T-cell (primary cell): ENCODE results near the gene NRAP. TPM values are rescaled to one million over a fixed set of nuclear protein-coding genes. Genes with fewer than 3 reads are reported as not detected.

Source experiments
- ATAC-seq, 4 experiments: fragments of 200-7000 bp in 3 of 4; fragments of 150-1000 bp in 1 of 4; cut with Tn5 transposase; replicated peaks in 1 of 4; 1 replicate in 3 of 4; 2 replicates in 1 of 4; pipeline ENCODE4 v1.10.0; 2021; ENCODE audit warnings: moderate library complexity in 3 of 4, mild to moderate bottlenecking in 2 of 4, moderate number of reproducible peaks in 1 of 4
- CTCF ChIA-PET, 2 donors: fragments of 300-600 bp; sonication (Branson Sonifier 250); formaldehyde crosslinking; loops; one replicate each; lab custom pipeline; 2022; ENCODE audit warnings: antibody characterized with exemption in 2 of 2; lab: Charles Lee
- POLR2A ChIA-PET, 2 donors: fragments of 300-600 bp; sonication (Branson Sonifier 250); formaldehyde crosslinking; loops; one replicate each; lab custom pipeline; 2022; ENCODE audit warnings: antibody characterized with exemption in 2 of 2; lab: Charles Lee
- DNase-seq, 35 experiments: peaks; one replicate each; pipeline versions ENCODE4 v3.0.0 to v3.0.0-alpha.2; 2013 to 2023
- H3K27ac ChIP-seq: one replicate; pipeline ENCODE4 v1.5.1; 2013; ENCODE audit warnings: low read length
- H3K27me3 ChIP-seq, 2 experiments: replicated peaks in 1 of 2; 1 replicate in 1 of 2; 2 replicates in 1 of 2; pipeline versions ENCODE4 v1.6.1 to v1.7.0; 2013; ENCODE audit warnings: low read length in 1 of 2, mixed read lengths in 1 of 2; ENCODE audit not compliant: control insufficient read depth in 2 of 2, insufficient read depth in 2 of 2; ENCODE audit errors: extremely low read depth in 1 of 2
- H3K36me3 ChIP-seq, 2 donors: 1 replicate in 1 of 2; 2 replicates in 1 of 2; pipeline versions ENCODE4 v1.6.1 to v1.7.0; 2013; ENCODE audit warnings: low read length in 1 of 2; ENCODE audit not compliant: control insufficient read depth in 2 of 2, insufficient read depth in 1 of 2; ENCODE audit errors: extremely low read depth in 1 of 2
- H3K4me1 ChIP-seq, 2 experiments: 1 replicate in 1 of 2; 2 replicates in 1 of 2; pipeline versions ENCODE4 v1.6.1 to v1.7.0; 2013; ENCODE audit warnings: low read length in 2 of 2, mixed read lengths in 1 of 2; ENCODE audit not compliant: insufficient read depth in 2 of 2, control insufficient read depth in 1 of 2; ENCODE audit errors: extremely low read depth in 1 of 2
- H3K4me3 ChIP-seq, 2 donors: 1 replicate in 1 of 2; 2 replicates in 1 of 2; pipeline versions ENCODE4 v1.5.1 to v1.7.0; 2013; ENCODE audit warnings: mild to moderate bottlenecking in 2 of 2, low read length in 1 of 2, moderate library complexity in 1 of 2; ENCODE audit not compliant: control insufficient read depth in 1 of 2; ENCODE audit errors: extremely low read depth in 1 of 2
- H3K9me3 ChIP-seq: 2 replicates; pipeline ENCODE4 v1.7.0; 2013
- H3K27ac Mint-ChIP-seq, 2 donors: one replicate each; pipeline ENCODE4 v1.8.0; 2020 to 2021; ENCODE audit warnings: mild to moderate bottlenecking in 2 of 2, mixed read lengths in 2 of 2
- H3K27me3 Mint-ChIP-seq, 2 donors: one replicate each; pipeline ENCODE4 v1.8.0; 2021 to 2022; ENCODE audit warnings: mixed read lengths in 2 of 2
- H3K36me3 Mint-ChIP-seq: one replicate; pipeline ENCODE4 v1.8.0; 2021; ENCODE audit warnings: mixed read lengths
- H3K4me1 Mint-ChIP-seq, 3 donors: one replicate each; pipeline ENCODE4 v1.8.0; 2020 to 2022; ENCODE audit warnings: mixed read lengths in 3 of 3, mild to moderate bottlenecking in 1 of 3
- H3K4me3 Mint-ChIP-seq, 3 donors: one replicate each; pipeline ENCODE4 v1.8.0; 2020 to 2022; ENCODE audit warnings: mild to moderate bottlenecking in 3 of 3, mixed read lengths in 3 of 3, moderate library complexity in 3 of 3
- H3K9me3 Mint-ChIP-seq, 3 donors: one replicate each; pipeline ENCODE4 v1.8.0; 2020 to 2022; ENCODE audit warnings: mixed read lengths in 3 of 3
- WGBS: methylation state at CpG from one replicate; pipeline ENCODE4 v1.1.5; 2013; ENCODE audit warnings: missing lambda C conversion rate; ENCODE audit not compliant: insufficient coverage; 5-methylcytosine and 5-hydroxymethylcytosine counted together
- total RNA-seq, 35 experiments: library from RNA in 6 of 35; stranded (reverse) in 6 of 35; fragments of 120-200 nt in 1 of 35; gene quantifications; one replicate each; pipeline versions ENCODE4 v1.2.1 to v1.2.4 and lab custom pipeline; 2013 to 2026

The NRAP gene
- total RNA-seq, 5 donors from 2014 or later (not counting 1 experiment from before 2014, with no cell fraction given), result not detected

DNA sequence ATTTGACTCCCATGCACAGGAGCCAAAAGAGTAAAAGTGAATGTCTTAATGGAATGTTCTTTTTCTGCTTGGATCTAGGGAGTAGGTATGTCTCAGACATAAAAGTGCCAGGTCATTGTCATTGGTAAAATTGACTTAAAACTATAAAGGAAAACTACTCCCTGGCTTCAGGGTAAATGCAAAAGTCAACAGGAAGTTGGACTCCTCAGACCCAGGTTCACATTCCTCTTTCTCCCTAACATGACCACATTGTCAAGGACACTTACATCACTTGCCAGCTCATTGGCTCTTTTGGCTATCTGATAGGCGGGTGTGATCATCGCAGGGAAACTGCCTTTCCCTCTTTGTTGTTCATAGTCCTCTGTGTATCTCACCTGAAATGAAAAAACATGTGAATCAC is 13.7 kb downstream of the NRAP start:
- ChIA-PET POLR2A (no interaction called here), CTCF (no interaction called here)
- WGBS, result no CpG with 5 or more reads among the region's 2 CpGs
- Mint-ChIP-seq H3K36me3 (no peaks in the 10 kb centered on the region), H3K9me3 (peaks cover 0 to 4% (median 0%) of the 10 kb centered on the region in 3 donors), H3K4me3 (no peak overlapping the region), H3K27me3 (peaks cover 25 to 26% of the 10 kb centered on the region in 2 donors), H3K4me1 (no peaks in the 10 kb centered on the region), H3K27ac (no peak overlapping the region)
- Histone ChIP-seq H3K27me3 (peaks cover 0 to 7% of the 10 kb centered on the region in 2 experiments), H3K27ac (no peak overlapping the region), H3K9me3 (no peaks in the 10 kb centered on the region), H3K4me3 (no peak overlapping the region), H3K36me3 (no peaks in the 10 kb centered on the region), H3K4me1 (no peaks in the 10 kb centered on the region)
- DNase-seq (no peak), ATAC-seq (no peak)

DNA sequence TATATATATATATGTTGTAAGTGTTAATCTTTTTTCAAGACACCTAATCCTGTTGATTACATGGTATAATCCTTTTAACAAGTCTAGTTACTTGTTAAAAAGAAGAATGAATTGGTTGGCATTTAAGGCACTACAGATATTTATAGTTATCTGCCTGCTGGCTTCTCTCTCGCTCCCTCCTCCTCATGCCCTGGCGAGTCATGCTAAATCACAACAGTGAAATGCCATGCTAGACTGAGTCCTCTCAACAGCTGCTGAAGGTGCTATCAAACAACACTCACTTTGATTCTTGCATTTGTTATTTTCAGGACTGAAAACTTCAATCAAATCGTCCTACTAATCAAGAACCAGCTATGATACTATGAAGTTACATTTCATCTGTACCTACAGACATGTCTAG is 15.4 kb downstream of the NRAP start:
- H3K27ac Mint-ChIP-seq, result no peak overlapping the region
- POLR2A ChIA-PET, result no interaction called here
- H3K4me1 Mint-ChIP-seq, result no peaks in the 10 kb centered on the region

DNA sequence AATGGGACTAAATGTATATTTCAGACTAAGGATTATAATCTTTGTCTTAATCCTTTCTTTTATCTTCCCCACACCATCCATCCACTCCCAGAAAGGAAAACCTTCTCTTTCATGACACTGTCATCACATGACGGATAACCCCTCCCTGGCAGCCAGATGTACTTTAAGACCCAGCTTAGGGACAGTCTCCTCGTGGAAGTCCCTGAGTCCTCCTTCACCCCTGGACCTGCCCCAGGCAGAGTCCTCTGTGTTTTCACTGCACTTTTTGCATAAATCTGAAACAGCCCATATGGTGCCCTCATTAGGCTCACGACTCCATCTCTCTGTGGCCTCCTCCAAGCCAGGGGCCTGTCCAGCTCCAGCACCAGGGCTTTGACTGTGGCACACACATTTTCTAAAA is 16.0 kb downstream of the NRAP start:
- Mint-ChIP-seq H3K4me1 (no peaks in the 10 kb centered on the region), H3K27me3 (peaks cover 16 to 17% of the 10 kb centered on the region in 2 donors), H3K4me3 (no peak overlapping the region), H3K9me3 (peaks cover 0 to 4% (median 0%) of the 10 kb centered on the region in 3 donors), H3K36me3 (no peaks in the 10 kb centered on the region), H3K27ac (no peak overlapping the region)
- ChIA-PET POLR2A (no interaction called here), CTCF (no interaction called here)
- 79% methylated on average over 3 of the region's 3 CpGs for WGBS
- DNase-seq (no peak), ATAC-seq (no peak)
- H3K4me3 ChIP-seq, result no peak overlapping the region
- H3K9me3 ChIP-seq, result no peaks in the 10 kb centered on the region
- no peaks in the 10 kb centered on the region for H3K4me1 ChIP-seq
- peaks cover 0 to 7% of the 10 kb centered on the region in 2 experiments for H3K27me3 ChIP-seq
- H3K27ac ChIP-seq, result no peak overlapping the region
- H3K36me3 ChIP-seq, result no peaks in the 10 kb centered on the region

More for the DNA sequence above, 15.4 kb downstream of the NRAP start:
- Histone ChIP-seq H3K27me3 (peaks cover 0 to 7% of the 10 kb centered on the region in 2 experiments), H3K27ac (no peak overlapping the region), H3K4me1 (no peaks in the 10 kb centered on the region), H3K9me3 (no peaks in the 10 kb centered on the region), H3K4me3 (no peak overlapping the region), H3K36me3 (no peaks in the 10 kb centered on the region)
- no peak for ATAC-seq
- peaks cover 0 to 4% (median 0%) of the 10 kb centered on the region in 3 donors for H3K9me3 Mint-ChIP-seq
- H3K4me3 Mint-ChIP-seq, result no peak overlapping the region
- 71% methylated on average over 2 of the region's 3 CpGs for WGBS
- DNase-seq, result no peak
- H3K27me3 Mint-ChIP-seq, result peaks cover 14% of the 10 kb centered on the region in 2 donors
- CTCF ChIA-PET, result no interaction called here
- no peaks in the 10 kb centered on the region for H3K36me3 Mint-ChIP-seq

DNA sequence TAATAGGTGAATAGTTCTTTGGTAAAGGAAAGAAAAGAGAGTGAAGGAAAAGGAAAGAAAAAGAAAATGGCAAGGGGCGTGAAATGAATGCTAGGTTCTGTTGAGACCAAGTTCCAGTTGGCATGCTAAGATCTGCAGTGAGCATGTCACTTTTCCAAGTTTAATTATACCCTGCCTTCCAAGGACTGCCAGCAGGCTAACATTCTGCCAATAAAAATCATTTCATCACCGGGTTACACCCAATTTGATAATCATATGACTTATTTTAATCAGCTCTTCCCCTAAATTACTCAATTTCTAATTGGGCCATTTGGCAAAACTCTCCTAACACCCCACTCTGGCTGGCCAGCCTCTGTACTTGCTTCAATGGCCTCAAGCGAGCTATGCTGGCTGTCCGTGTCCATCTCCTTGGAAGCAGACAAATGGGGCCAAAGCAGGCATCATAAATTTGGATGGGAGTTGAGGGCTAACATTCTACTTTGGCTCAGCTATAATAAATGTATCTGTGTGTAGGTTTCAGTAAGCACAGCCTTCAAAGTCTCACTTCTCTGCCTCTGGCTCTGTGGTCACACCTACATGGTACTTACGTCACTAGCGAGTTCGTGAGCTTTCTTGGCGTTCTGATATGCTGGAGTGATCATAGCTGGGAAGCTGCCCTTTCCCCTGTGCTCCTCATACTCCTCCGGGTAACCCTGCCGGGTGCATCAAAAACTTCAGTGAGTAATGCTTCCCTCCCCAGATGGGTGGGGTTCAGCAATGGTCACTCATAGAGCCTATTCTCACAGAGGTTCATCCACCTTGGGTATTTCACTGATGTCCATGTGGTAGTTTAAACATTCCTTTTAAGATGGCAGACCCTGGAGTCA is 17.3 kb downstream of the NRAP start:
- Mint-ChIP-seq H3K4me3 (no peak overlapping the region), H3K27ac (no peak overlapping the region), H3K9me3 (peaks cover 0 to 4% (median 0%) of the 10 kb centered on the region in 3 donors), H3K4me1 (no peaks in the 10 kb centered on the region), H3K36me3 (no peaks in the 10 kb centered on the region), H3K27me3 (peaks cover 18 to 20% of the 10 kb centered on the region in 2 donors)
- DNase-seq (no peak), ATAC-seq (no peak)
- ChIA-PET CTCF (interaction anchor here in 1 of 2 donors (0.6 kb wide), 1 partner anchor 774 kb away, joined by 3 read pairs; no protein-coding TSS in a partner anchor), POLR2A (interaction anchor here in 1 of 2 donors (0.5 kb wide), 1 partner anchor 17 kb away, joined by 3 read pairs; no protein-coding TSS in a partner anchor)
- Histone ChIP-seq H3K9me3 (no peaks in the 10 kb centered on the region), H3K27me3 (peaks cover 0 to 10% of the 10 kb centered on the region in 2 experiments), H3K36me3 (no peaks in the 10 kb centered on the region), H3K4me1 (no peaks in the 10 kb centered on the region), H3K4me3 (no peak overlapping the region), H3K27ac (no peak overlapping the region)
- WGBS, result 74% methylated on average over 6 of the region's 10 CpGs

DNA sequence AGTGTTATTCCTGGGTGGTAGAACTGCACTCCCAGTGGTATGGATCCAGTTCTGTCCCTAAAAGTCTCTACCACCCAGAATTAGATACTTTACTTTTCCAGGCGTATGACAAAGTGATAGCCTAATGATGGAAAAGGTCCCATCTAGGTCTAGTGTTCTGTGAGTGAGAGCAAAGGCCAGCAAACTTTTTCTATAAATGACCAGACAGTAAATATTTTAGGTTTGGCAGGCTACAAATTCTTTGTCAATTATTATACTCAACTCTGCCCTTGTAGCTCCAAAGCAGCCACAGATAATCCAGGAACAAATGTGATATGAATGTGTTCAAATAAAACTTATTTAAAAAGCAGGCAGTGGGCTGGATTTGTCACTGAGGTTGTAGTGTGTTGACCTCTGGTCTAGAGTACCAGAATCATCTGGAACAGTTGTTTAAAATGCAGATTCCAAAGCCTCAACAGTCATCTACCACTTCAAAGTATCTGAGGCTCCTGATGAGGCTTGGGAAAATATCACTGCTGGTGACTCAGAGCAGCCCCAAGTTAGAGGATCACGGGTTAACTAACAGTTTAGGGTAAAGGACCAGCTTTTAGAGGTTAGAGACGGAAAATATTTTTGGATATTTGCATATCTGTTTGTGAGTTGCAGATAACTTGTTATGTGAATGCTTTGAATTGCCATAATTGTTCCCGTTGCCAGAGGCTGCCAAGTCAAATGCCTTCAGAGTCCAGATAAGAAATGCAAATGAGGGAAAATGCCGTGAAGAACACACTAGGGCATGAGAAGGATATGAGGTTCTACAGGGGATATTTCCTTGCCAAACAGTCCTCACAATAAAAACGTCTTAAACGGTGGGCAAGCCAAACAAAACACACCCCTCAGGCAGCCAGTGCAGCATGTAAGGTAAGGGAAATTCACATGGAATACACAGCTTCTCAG is 19.4 kb downstream of the NRAP start:
- CTCF ChIA-PET, result no interaction called here
- DNase-seq (no peak), ATAC-seq (no peak)
- no peaks in the 10 kb centered on the region for H3K4me1 Mint-ChIP-seq
- Histone ChIP-seq H3K9me3 (no peaks in the 10 kb centered on the region), H3K27me3 (peaks cover 0 to 10% of the 10 kb centered on the region in 2 experiments), H3K4me3 (no peak overlapping the region), H3K27ac (no peak overlapping the region), H3K36me3 (no peaks in the 10 kb centered on the region), H3K4me1 (no peaks in the 10 kb centered on the region)
- peaks cover 21 to 25% of the 10 kb centered on the region in 2 donors for H3K27me3 Mint-ChIP-seq
- no peaks in the 10 kb centered on the region for H3K36me3 Mint-ChIP-seq
- POLR2A ChIA-PET, result no interaction called here
- H3K4me3 Mint-ChIP-seq, result no peak overlapping the region
- no peaks in the 10 kb centered on the region for H3K9me3 Mint-ChIP-seq
- no peak overlapping the region for H3K27ac Mint-ChIP-seq
- WGBS, result 50% methylated on average over 3 of the region's 7 CpGs

DNA sequence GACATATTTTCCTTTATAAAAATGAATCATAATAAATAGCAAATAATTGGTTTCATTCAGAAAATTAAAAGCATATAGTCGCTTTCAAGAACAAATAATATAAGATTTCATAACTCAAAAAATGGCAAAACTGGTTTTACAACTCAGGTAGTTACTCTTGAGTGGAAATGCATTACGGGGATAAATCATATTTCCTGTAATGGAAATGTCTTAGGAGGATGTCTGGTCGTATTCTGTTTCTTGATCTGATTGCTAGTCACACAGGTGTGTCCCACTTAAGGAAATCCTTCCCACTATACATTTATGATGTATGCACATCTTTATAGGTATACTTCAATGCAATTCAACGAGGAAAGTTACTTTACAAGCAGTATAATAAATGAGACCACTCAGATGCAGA is 20.7 kb downstream of the NRAP start:
- no peak overlapping the region for H3K27ac ChIP-seq
- Mint-ChIP-seq H3K27ac (no peak overlapping the region), H3K9me3 (no peaks in the 10 kb centered on the region), H3K36me3 (no peaks in the 10 kb centered on the region), H3K27me3 (peaks cover 20 to 21% of the 10 kb centered on the region in 2 donors), H3K4me1 (no peaks in the 10 kb centered on the region), H3K4me3 (no peak overlapping the region)
- DNase-seq, result no peak
- peaks cover 0 to 10% of the 10 kb centered on the region in 2 experiments for H3K27me3 ChIP-seq
- ATAC-seq, result no peak
- no peaks in the 10 kb centered on the region for H3K4me1 ChIP-seq
- CTCF ChIA-PET, result no interaction called here
- H3K9me3 ChIP-seq, result no peaks in the 10 kb centered on the region
- POLR2A ChIA-PET, result no interaction called here
- no CpG with 5 or more reads among the region's 4 CpGs for WGBS
- H3K4me3 ChIP-seq, result no peak overlapping the region
- H3K36me3 ChIP-seq, result no peaks in the 10 kb centered on the region
